Suprapubic skin (tissue), 4 donors: ENCODE results near the gene CTNNA3.

Experiments used
- EP300 ChIP-seq: sonication (generic); formaldehyde crosslinking; IDR thresholded peaks from one replicate; pipeline ENCODE4 v1.6.1; 2017; ENCODE audit warnings: antibody characterized with exemption
- POLR2AphosphoS5 ChIP-seq, 3 donors: sonication (generic); formaldehyde crosslinking; IDR thresholded peaks; one replicate each; pipeline ENCODE4 v1.6.1; 2017; ENCODE audit warnings: antibody characterized with exemption in 3 of 3
- TF ChIP-seq, protein P1 (sequence below), 2 donors: fragments of 200-600 bp in 1 of 2; fragments of 450-650 bp in 1 of 2; sonication (generic) in 1 of 2; IDR thresholded peaks; one replicate each; pipeline ENCODE4 v1.5.1; 2016 to 2019; ENCODE audit warnings: antibody characterized with exemption in 2 of 2, mild to moderate bottlenecking in 1 of 2, moderate library complexity in 1 of 2

DNA sequence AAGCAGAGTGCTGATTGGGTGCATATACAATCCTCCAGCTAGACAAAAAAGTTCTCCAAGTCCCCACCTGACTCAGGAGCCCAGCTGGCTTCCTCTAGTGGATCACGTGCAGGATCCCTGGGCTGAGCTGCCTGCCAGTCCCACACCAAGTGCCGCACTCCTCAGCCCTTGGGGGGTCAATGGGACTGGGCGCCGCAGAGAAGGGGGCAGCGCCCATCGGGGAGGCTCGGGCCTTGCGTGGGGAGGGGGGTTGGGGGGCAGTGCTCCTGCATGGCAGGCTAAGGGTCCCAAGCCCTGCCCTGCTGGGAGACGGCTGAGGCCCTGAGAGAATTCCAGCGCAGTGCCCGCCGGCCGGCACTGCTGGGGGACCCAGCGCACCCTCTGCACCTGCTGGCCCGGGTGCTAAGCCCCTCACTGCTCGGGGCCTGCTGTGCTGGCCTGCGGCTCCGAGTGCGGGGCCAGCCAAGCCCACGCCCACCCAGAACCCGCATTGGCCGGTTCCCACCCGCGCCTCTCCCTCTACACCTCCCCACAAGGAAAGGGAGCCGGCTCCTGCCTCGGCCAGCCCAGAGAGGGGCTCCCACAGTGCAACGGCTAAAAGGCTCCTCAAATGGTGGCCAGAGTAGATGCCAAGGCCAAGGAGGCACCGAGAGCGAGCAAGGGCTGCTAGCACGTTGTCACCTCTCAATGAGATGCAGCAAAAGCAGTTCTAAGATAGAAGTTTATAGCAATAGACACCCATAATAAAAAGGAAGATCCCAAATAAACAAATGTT is 1044.5 kb downstream of the CTNNA3 start:
- TF ChIP-seq, protein P1, sequence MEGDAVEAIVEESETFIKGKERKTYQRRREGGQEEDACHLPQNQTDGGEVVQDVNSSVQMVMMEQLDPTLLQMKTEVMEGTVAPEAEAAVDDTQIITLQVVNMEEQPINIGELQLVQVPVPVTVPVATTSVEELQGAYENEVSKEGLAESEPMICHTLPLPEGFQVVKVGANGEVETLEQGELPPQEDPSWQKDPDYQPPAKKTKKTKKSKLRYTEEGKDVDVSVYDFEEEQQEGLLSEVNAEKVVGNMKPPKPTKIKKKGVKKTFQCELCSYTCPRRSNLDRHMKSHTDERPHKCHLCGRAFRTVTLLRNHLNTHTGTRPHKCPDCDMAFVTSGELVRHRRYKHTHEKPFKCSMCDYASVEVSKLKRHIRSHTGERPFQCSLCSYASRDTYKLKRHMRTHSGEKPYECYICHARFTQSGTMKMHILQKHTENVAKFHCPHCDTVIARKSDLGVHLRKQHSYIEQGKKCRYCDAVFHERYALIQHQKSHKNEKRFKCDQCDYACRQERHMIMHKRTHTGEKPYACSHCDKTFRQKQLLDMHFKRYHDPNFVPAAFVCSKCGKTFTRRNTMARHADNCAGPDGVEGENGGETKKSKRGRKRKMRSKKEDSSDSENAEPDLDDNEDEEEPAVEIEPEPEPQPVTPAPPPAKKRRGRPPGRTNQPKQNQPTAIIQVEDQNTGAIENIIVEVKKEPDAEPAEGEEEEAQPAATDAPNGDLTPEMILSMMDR (IDR thresholded peaks at IDR 0.05), result no peak
- TF ChIP-seq POLR2AphosphoS5 (IDR thresholded peaks at IDR 0.05) (no peak), EP300 (no peak)
